Activated T-cell treated with anti-CD3 and anti-CD28 coated beads, Interleukin-2, amount 50 U/mL, for 4 hours (primary cell): Measurements from ENCODE around the gene OR5M11. TPM values are rescaled to one million over a fixed set of nuclear protein-coding genes. Genes with fewer than 3 reads are reported as not detected.
"Not testable (repeated sequence)": the region's sequence is repeated elsewhere in the genome, so short reads cannot be mapped to it uniquely, and the experiment has no call there.

Experiments used
- ATAC-seq, 2 donors: fragments of 200-7000 bp; cut with Tn5 transposase; one replicate each; pipeline ENCODE4 v1.10.0; 2021
- DNase-seq: peaks from one replicate; pipeline ENCODE4 v3.0.0-alpha.2; 2020
- H3K27me3 Mint-ChIP-seq: one replicate; pipeline ENCODE4 v1.8.0; 2021; ENCODE audit warnings: low read depth, mixed read lengths
- H3K36me3 Mint-ChIP-seq: one replicate; pipeline ENCODE4 v1.8.0; 2022; ENCODE audit warnings: mixed read lengths; ENCODE audit not compliant: insufficient read depth
- H3K4me1 Mint-ChIP-seq: one replicate; pipeline ENCODE4 v1.8.0; 2021; ENCODE audit warnings: low read depth, mixed read lengths
- H3K4me3 Mint-ChIP-seq: one replicate; pipeline ENCODE4 v1.8.0; 2021; ENCODE audit warnings: mild to moderate bottlenecking, moderate library complexity, mixed read lengths
- H3K9me3 Mint-ChIP-seq: one replicate; pipeline ENCODE4 v1.8.0; 2021; ENCODE audit warnings: mixed read lengths
- total RNA-seq, 3 donors: library from RNA; stranded (reverse); gene quantifications; one replicate each; pipeline ENCODE4 v1.2.1, GENCODE V29; 2021

OR5M11 gene
- total RNA-seq, result not detected

DNA sequence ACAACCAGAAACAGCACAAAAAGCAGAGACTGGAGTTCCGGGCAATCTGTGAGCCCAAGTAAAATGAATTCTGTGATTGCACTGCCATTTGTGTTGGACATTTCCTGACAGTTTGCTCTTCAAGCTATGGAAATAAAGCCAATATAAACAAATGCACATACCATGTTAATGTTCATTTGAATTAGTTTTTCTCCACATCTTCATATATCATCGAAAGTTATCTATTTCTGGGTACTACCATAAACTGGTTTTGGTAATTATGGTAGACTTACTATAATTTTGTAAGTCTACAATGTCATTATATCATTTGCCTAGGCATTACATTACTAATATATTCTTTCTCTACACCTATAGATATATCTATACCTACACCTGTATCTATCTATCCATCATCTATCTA is at the start of gene OR5M11:
Gene OR5M11 (minus strand): TSS at position 101 of the 400 bp plus-strand sequence. CDS start 0 bp downstream, at position 101.
- peaks cover 38% of the 10 kb centered on the region for H3K9me3 Mint-ChIP-seq
- H3K36me3 Mint-ChIP-seq, result no peaks in the 10 kb centered on the region
- ATAC-seq, result no peak
- no peaks in the 10 kb centered on the region for H3K4me1 Mint-ChIP-seq
- no peak within 1 kb of the TSS for H3K4me3 Mint-ChIP-seq
- H3K27me3 Mint-ChIP-seq, result no peaks in the 10 kb centered on the region
- DNase-seq, result no peak

- H3K4me3 Mint-ChIP-seq, ATAC-seq, DNase-seq, H3K27me3 Mint-ChIP-seq, H3K36me3 Mint-ChIP-seq, H3K4me1 Mint-ChIP-seq: not testable (repeated sequence)
- H3K9me3 Mint-ChIP-seq, result peaks cover 12% of the 10 kb centered on the region
Measured at GRCh38 chr11:56592088-56592717, 49.1 kb upstream of the OR5M11 start.

DNA sequence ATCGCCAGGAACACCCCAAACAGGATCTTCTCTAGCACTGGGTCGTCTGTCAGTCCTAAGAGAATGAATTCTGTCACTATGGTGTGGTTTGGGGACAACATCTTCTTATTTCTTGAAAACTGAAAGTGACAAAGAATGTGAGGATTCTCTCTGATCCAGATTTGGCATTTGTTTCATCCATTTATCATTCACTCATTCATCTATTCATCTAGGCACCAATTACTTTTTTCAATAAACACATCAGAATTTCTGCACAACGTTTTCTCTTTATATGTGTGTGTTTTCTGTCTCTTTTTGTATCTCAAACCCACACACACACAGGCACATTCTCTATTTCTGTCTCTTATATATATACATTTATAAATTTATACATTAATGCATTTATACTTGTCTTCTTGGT is 34.6 kb upstream of the OR5M11 start, which contains the start of gene OR5M10:
Gene OR5M10 (minus strand): TSS at position 101 of the 400 bp plus-strand sequence. CDS start 0 bp downstream, at position 101.
- no peak for ATAC-seq
- Mint-ChIP-seq H3K36me3 (no peaks in the 10 kb centered on the region), H3K4me1 (no peaks in the 10 kb centered on the region), H3K9me3 (peaks cover 7% of the 10 kb centered on the region), H3K4me3 (no peak within 1 kb of the TSS), H3K27me3 (no peaks in the 10 kb centered on the region)
- no peak for DNase-seq

- DNase-seq (no peak), ATAC-seq (no peak)
- Mint-ChIP-seq H3K27me3 (no peaks in the 10 kb centered on the region), H3K4me1 (no peaks in the 10 kb centered on the region), H3K9me3 (peaks cover 10% of the 10 kb centered on the region), H3K4me3 (no peak overlapping the region), H3K36me3 (no peaks in the 10 kb centered on the region)
Measured at GRCh38 chr11:56558574-56558973, 15.5 kb upstream of the OR5M11 start.

DNA sequence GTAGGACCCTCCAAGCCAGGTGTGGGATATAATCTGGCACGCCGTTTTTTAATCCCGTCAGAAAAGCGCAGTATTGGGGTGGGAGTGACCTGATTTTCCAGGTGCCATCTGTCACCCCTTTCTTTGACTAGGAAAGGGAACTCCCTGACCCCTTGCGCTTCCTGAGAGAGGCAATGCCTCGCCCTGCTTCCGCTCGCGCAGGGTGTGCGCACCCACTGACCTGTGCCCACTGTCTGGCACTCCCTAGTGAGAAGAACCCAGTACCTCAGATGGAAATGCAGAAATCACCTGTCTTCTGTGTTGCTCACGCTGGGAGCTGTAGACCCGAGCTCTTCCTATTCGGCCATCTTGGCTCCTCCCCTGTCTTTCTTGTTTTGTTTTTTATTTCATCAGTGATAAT is 11.6 kb upstream of the OR5M11 start:
- H3K9me3 Mint-ChIP-seq, ATAC-seq, DNase-seq, H3K36me3 Mint-ChIP-seq, H3K4me3 Mint-ChIP-seq, H3K4me1 Mint-ChIP-seq, H3K27me3 Mint-ChIP-seq: not testable (repeated sequence)

GRCh38 chr11:56545531-56545930 is 2.5 kb upstream of the OR5M11 start:
- H3K27me3 Mint-ChIP-seq, result no peaks in the 10 kb centered on the region
- H3K4me3 Mint-ChIP-seq, result no peak overlapping the region
- H3K9me3 Mint-ChIP-seq, result peaks cover 26% of the 10 kb centered on the region
- no peak for DNase-seq
- no peaks in the 10 kb centered on the region for H3K36me3 Mint-ChIP-seq
- no peak for ATAC-seq
- no peaks in the 10 kb centered on the region for H3K4me1 Mint-ChIP-seq

DNA sequence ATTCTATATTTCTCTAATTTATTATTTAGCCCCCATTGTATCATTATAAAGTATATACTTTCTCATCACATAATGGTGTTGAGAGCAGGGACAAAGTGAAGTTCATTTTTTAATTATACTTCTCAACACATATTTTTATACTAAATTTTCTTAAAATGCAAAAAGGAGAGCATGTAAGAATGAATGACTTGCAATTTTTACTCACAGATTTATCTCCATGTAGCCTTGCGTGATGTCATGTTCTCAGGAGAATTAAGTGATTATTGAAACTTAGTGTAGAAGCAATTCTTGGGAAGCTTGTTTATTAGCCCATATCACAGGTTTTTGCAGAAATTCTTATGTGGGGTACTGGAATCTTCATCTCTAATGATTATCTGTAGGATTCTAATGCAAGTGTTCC is 682 bp upstream of the OR5M11 start:
- Mint-ChIP-seq H3K4me3 (no peak overlapping the region), H3K9me3 (peaks cover 35% of the 10 kb centered on the region), H3K36me3 (no peaks in the 10 kb centered on the region), H3K27me3 (no peaks in the 10 kb centered on the region), H3K4me1 (no peaks in the 10 kb centered on the region)
- no peak for ATAC-seq
- DNase-seq, result no peak

- no peaks in the 10 kb centered on the region for H3K27me3 Mint-ChIP-seq
- H3K4me3 Mint-ChIP-seq, result no peak overlapping the region
- ATAC-seq (no peak), DNase-seq (no peak)
- no peaks in the 10 kb centered on the region for H3K9me3 Mint-ChIP-seq
- H3K36me3 Mint-ChIP-seq, result no peaks in the 10 kb centered on the region
- no peaks in the 10 kb centered on the region for H3K4me1 Mint-ChIP-seq
Measured at GRCh38 chr11:56533054-56533740, 9.9 kb downstream of the OR5M11 start.

DNA sequence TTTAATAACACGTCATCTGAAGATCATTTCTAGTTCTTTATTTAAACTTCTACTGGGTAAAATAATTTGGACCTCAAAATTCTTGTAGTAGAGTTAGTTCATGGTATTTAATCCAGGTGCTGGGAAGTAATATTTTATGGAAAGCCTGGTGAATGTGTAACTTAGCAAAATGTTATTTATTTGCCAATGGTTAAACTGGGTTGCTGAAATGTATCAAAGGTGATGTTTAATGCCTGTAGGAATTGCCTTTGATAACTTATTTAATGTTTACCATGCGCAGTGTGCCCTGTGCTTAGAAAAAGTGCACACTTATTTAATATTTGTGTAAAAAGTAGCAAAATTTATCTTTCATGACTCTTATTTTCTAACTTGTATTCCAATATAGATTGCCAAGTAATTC is 11.2 kb downstream of the OR5M11 start:
- DNase-seq, result no peak
- H3K27me3 Mint-ChIP-seq, result no peaks in the 10 kb centered on the region
- no peak for ATAC-seq
- no peaks in the 10 kb centered on the region for H3K4me1 Mint-ChIP-seq
- H3K9me3 Mint-ChIP-seq, result no peaks in the 10 kb centered on the region
- no peaks in the 10 kb centered on the region for H3K36me3 Mint-ChIP-seq
- H3K4me3 Mint-ChIP-seq, result no peak overlapping the region

GRCh38 chr11:56522008-56522407 is 21.0 kb downstream of the OR5M11 start:
- ATAC-seq (no peak), DNase-seq (no peak)
- H3K9me3 Mint-ChIP-seq, result peaks cover 9% of the 10 kb centered on the region
- H3K4me3 Mint-ChIP-seq, result no peak overlapping the region
- H3K4me1 Mint-ChIP-seq, result no peaks in the 10 kb centered on the region
- no peaks in the 10 kb centered on the region for H3K27me3 Mint-ChIP-seq
- H3K36me3 Mint-ChIP-seq, result no peaks in the 10 kb centered on the region

- no peaks in the 10 kb centered on the region for H3K27me3 Mint-ChIP-seq
- no peak overlapping the region for H3K4me3 Mint-ChIP-seq
- ATAC-seq (no peak), DNase-seq (no peak)
- peaks cover 13% of the 10 kb centered on the region for H3K9me3 Mint-ChIP-seq
- H3K4me1 Mint-ChIP-seq, result no peaks in the 10 kb centered on the region
- no peaks in the 10 kb centered on the region for H3K36me3 Mint-ChIP-seq
Measured at GRCh38 chr11:56513280-56513679, 29.8 kb downstream of the OR5M11 start.

- Mint-ChIP-seq H3K9me3 (peaks cover 10% of the 10 kb centered on the region), H3K4me1 (no peaks in the 10 kb centered on the region), H3K4me3 (no peak overlapping the region), H3K36me3 (no peaks in the 10 kb centered on the region), H3K27me3 (no peaks in the 10 kb centered on the region)
- no peak for ATAC-seq
- no peak for DNase-seq
Measured at GRCh38 chr11:56509439-56509838, 33.6 kb downstream of the OR5M11 start.

DNA sequence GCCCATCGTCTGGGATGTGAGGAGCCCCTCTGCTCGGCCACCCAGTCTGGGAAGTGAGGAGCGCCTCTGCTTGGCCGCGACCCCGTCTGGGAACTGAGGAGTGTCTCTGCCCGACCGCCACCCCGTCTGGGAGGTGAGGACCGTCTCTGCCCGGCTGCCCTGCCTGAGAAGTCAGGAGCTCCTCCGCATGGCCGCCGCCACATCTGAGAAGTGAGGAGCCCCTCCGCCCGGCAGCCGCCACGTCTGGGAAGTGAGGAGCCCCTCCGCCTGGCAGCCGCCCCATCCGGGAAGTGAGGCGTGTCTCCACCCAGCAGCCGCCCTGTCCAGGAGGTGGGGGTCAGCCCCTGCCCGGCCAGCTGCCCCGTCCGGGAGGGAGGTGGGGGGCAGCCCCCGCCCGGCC is 46.0 kb downstream of the OR5M11 start:
- H3K9me3 Mint-ChIP-seq, result peaks cover 4% of the 10 kb centered on the region
- H3K27me3 Mint-ChIP-seq, result no peaks in the 10 kb centered on the region
- ATAC-seq (no peak), DNase-seq (no peak)
- H3K4me1 Mint-ChIP-seq, result no peaks in the 10 kb centered on the region
- no peaks in the 10 kb centered on the region for H3K36me3 Mint-ChIP-seq
- no peak overlapping the region for H3K4me3 Mint-ChIP-seq

GRCh38 chr11:56495117-56495516 is 47.9 kb downstream of the OR5M11 start:
- peaks cover 4% of the 10 kb centered on the region for H3K9me3 Mint-ChIP-seq
- no peaks in the 10 kb centered on the region for H3K4me1 Mint-ChIP-seq
- DNase-seq (no peak), ATAC-seq (no peak)
- H3K4me3 Mint-ChIP-seq, result no peak overlapping the region
- no peaks in the 10 kb centered on the region for H3K36me3 Mint-ChIP-seq
- H3K27me3 Mint-ChIP-seq, result no peaks in the 10 kb centered on the region
